Spleen (tissue), 11 donors: ENCODE results near the gene HGFAC. TPM values are rescaled to one million over a fixed set of nuclear protein-coding genes. Genes with fewer than 3 reads are reported as not detected.

Experiments used
- DNase-seq: peaks from one replicate; pipeline ENCODE4 v3.0.0-alpha.2; 2020
- H3K27ac ChIP-seq, 8 donors: fragments of 200-600 bp; sonication (generic) in 7 of 8; 1 replicate in 4 of 8; 2 replicates in 4 of 8; pipeline versions ENCODE4 v1.5.0 to v1.8.0; 2016 to 2021; ENCODE audit warnings: inconsistent platforms in 4 of 8, mild to moderate bottlenecking in 4 of 8, moderate library complexity in 1 of 8
- H3K27me3 ChIP-seq, 7 donors: fragments of 200-600 bp; sonication (generic) in 6 of 7; replicated peaks in 1 of 7; 1 replicate in 4 of 7; 2 replicates in 3 of 7; pipeline versions ENCODE4 v1.5.0 to v1.8.0; 2016 to 2021; ENCODE audit warnings: inconsistent platforms in 3 of 7, mild to moderate bottlenecking in 1 of 7
- H3K36me3 ChIP-seq, 6 donors: fragments of 200-600 bp; sonication (generic) in 5 of 6; 1 replicate in 4 of 6; 2 replicates in 2 of 6; pipeline versions ENCODE4 v1.5.0 to v1.8.0; 2016 to 2021; ENCODE audit warnings: inconsistent platforms in 2 of 6
- H3K4me1 ChIP-seq, 6 donors: fragments of 200-600 bp; sonication (generic) in 5 of 6; 1 replicate in 3 of 6; 2 replicates in 3 of 6; pipeline versions ENCODE4 v1.5.0 to v1.8.0; 2016 to 2021; ENCODE audit warnings: inconsistent platforms in 3 of 6
- H3K4me3 ChIP-seq, 8 donors: fragments of 200-600 bp; sonication (generic) in 7 of 8; 1 replicate in 4 of 8; 2 replicates in 4 of 8; pipeline versions ENCODE4 v1.5.0 to v1.8.0; 2016 to 2021; ENCODE audit warnings: inconsistent platforms in 4 of 8, mild to moderate bottlenecking in 4 of 8, moderate library complexity in 2 of 8
- H3K9me3 ChIP-seq, 8 donors: fragments of 200-600 bp; sonication (generic) in 7 of 8; 1 replicate in 4 of 8; 2 replicates in 4 of 8; pipeline versions ENCODE4 v1.5.0 to v1.8.0; 2016 to 2021; ENCODE audit warnings: inconsistent platforms in 4 of 8
- POLR2A ChIP-seq, 3 donors: fragments of 450-650 bp; IDR thresholded peaks; one replicate each; pipeline ENCODE4 v1.5.1; 2017; ENCODE audit warnings: antibody characterized with exemption in 3 of 3, mild to moderate bottlenecking in 1 of 3
- POLR2AphosphoS5 ChIP-seq, 3 donors: sonication (generic); formaldehyde crosslinking; IDR thresholded peaks; one replicate each; pipeline ENCODE4 v1.5.1; 2017; ENCODE audit warnings: antibody characterized with exemption in 3 of 3
- WGBS, 5 donors: extraction: QIAGEN DNeasy Blood & Tissue Kit in 3 of 5; methylation state at CpG; one replicate each; pipeline versions ENCODE4 v1.1.5 to v1.1.7; 2013 to 2018; 5-methylcytosine and 5-hydroxymethylcytosine counted together
- intact Hi-C: fragments of 100-400 bp; cut with DNase I; formaldehyde crosslinking; loops from one replicate; pipeline ENCODE4 v1.15.0; 2023; ENCODE audit warnings: low total_unique reads
- polyA plus RNA-seq, 3 donors: library from polyadenylated mRNA; stranded (reverse); fragments of 200-250 nt; gene quantifications; one replicate each; pipeline ENCODE4 v1.2.1, GENCODE V29; 2013
- total RNA-seq, 7 donors: library from RNA; depleted of rRNA in 3 of 7; stranded (reverse); fragments of >200 nt in 3 of 7; fragmentation: NEBNext Ultra II Directional in 4 of 7; extraction: Animal tissue kit (Norgen Biotek cat#: 25700) in 4 of 7; gene quantifications; one replicate each; pipeline versions ENCODE4 v1.1.0 to v1.2.1, GENCODE V29; 2016 to 2021
- TF ChIP-seq, protein P1 (sequence below), 11 experiments: fragments of 200-600 bp in 7 of 11; fragments of 450-650 bp in 4 of 11; sonication (generic) in 4 of 11; IDR thresholded peaks in 8 of 11; conservative IDR thresholded peaks in 3 of 11; 1 replicate in 7 of 11; 2 replicates in 4 of 11; pipeline versions ENCODE4 v1.4.0 to v1.8.0; 2016 to 2021; ENCODE audit warnings: antibody characterized with exemption in 11 of 11, inconsistent platforms in 4 of 11, mild to moderate bottlenecking in 1 of 11
- donor health status: healthy with polysubstance abuse.
- donor health status: DM: no; HTN: no; CAD: no; lungs with moderate emphysema.
- donor health status: DM: no; HTN: no; CAD: no.
- donor health status: Bipolar disorder and iron deficiency.
- donor health status: healthy.
- donor health status: DM: no; HTN: no; CAD: no.
- donor health status: DM: yes; HTN: yes; CAD: no.

Gene HGFAC
- total and polyA plus RNA-seq, 10 donors: 0.11 to 0.47 (median 0.32) TPM; not detected in 5

DNA sequence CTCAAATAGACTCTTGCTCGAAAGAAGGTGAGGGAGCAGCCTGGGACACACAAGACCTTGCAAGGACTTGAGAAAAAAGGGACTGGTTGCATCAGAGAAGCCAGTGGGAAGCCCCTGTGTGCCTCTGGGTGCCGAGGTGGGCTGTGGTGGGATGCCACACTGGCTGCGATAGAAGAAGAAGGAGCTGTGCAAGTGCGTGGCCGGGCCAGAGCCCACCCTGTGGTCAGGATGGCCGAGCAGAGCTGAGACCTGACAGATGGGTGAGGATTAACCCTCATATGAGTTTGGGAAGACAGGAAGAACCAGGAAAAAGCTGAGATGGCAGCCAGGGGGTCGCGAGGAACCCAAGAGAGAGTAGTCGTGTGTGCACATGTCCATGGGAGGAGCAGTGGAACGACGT is 44.6 kb upstream of the HGFAC start:
- 92 to 97% (median 94%) methylated on average over 11 of the region's 11 CpGs for WGBS, 5 donors
- no peak overlapping the region for H3K27ac ChIP-seq
- TF ChIP-seq POLR2A (IDR thresholded peaks at IDR 0.05) (no peak), POLR2AphosphoS5 (IDR thresholded peaks at IDR 0.05) (no peak)
- TF ChIP-seq, protein P1, sequence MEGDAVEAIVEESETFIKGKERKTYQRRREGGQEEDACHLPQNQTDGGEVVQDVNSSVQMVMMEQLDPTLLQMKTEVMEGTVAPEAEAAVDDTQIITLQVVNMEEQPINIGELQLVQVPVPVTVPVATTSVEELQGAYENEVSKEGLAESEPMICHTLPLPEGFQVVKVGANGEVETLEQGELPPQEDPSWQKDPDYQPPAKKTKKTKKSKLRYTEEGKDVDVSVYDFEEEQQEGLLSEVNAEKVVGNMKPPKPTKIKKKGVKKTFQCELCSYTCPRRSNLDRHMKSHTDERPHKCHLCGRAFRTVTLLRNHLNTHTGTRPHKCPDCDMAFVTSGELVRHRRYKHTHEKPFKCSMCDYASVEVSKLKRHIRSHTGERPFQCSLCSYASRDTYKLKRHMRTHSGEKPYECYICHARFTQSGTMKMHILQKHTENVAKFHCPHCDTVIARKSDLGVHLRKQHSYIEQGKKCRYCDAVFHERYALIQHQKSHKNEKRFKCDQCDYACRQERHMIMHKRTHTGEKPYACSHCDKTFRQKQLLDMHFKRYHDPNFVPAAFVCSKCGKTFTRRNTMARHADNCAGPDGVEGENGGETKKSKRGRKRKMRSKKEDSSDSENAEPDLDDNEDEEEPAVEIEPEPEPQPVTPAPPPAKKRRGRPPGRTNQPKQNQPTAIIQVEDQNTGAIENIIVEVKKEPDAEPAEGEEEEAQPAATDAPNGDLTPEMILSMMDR (IDR thresholded peaks at IDR 0.05 in 8 of 11, conservative IDR thresholded peaks at IDR 0.05 in 3 of 11): no peak
- intact Hi-C loops: no loop called here
- H3K36me3 ChIP-seq: no peaks in the 10 kb centered on the region
- peaks cover 0 to 9% (median 2%) of the 10 kb centered on the region in 8 donors for H3K9me3 ChIP-seq
- peaks cover 0 to 16% (median 4%) of the 10 kb centered on the region in 6 donors for H3K4me1 ChIP-seq
- H3K4me3 ChIP-seq: no peak overlapping the region
- no peaks in the 10 kb centered on the region for H3K27me3 ChIP-seq
- no peak for DNase-seq

DNA sequence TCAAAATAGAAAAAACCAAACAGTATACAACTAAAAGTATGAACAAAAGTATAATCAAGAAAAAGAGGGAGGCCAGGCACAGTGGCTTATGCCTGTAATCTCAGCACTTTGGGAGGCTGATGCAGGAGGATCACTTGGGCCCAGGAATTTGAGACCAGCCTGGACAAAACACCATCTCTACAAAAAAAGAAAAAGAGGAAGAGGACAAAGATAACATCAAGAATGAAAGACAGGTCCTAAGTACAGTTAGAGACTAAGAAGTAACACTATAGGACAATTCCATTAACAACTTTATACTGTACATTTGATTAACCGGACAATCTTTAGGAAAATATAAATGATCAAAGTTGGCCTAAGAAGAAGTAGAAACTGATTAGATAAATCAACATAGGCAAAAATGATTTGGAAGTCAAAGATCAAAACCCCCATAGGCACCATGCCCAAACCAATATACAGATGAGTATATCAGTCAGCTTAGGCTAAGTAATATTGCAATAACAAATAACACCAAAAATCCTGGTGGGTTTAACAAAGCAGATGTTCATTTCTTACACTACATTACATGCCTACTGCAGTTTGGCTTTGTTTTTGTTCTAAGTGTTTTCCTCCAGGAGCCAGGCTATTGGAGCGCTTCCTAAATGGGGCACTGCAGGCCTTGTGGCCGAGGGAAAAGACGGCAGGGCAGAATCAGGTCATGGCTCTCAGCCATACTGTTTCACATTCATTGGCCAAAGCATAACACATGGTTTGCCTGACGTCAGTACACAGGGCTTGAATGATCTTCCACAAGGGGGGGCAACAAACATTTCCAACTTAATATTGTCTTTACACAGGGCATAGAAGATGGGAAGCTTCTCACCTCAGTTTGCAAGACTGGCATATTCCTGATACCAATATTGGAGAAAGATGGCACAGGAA is 42.2 kb upstream of the HGFAC start:
- Histone ChIP-seq H3K36me3 (no peaks in the 10 kb centered on the region), H3K9me3 (peaks cover 0 to 10% (median 2%) of the 10 kb centered on the region in 8 donors), H3K4me1 (peaks cover 0 to 17% (median 4%) of the 10 kb centered on the region in 6 donors), H3K27me3 (no peaks in the 10 kb centered on the region), H3K27ac (no peak overlapping the region), H3K4me3 (no peak overlapping the region)
- intact Hi-C loops: no loop called here
- TF ChIP-seq, protein P1 (IDR thresholded peaks at IDR 0.05 in 8 of 11, conservative IDR thresholded peaks at IDR 0.05 in 3 of 11): no peak
- TF ChIP-seq POLR2AphosphoS5 (IDR thresholded peaks at IDR 0.05): no peak
- no peak for TF ChIP-seq POLR2A (IDR thresholded peaks at IDR 0.05)
- WGBS, 5 donors: 70 to 73% (median 70%) methylated on average over 5 of the region's 5 CpGs
- no peak for DNase-seq

DNA sequence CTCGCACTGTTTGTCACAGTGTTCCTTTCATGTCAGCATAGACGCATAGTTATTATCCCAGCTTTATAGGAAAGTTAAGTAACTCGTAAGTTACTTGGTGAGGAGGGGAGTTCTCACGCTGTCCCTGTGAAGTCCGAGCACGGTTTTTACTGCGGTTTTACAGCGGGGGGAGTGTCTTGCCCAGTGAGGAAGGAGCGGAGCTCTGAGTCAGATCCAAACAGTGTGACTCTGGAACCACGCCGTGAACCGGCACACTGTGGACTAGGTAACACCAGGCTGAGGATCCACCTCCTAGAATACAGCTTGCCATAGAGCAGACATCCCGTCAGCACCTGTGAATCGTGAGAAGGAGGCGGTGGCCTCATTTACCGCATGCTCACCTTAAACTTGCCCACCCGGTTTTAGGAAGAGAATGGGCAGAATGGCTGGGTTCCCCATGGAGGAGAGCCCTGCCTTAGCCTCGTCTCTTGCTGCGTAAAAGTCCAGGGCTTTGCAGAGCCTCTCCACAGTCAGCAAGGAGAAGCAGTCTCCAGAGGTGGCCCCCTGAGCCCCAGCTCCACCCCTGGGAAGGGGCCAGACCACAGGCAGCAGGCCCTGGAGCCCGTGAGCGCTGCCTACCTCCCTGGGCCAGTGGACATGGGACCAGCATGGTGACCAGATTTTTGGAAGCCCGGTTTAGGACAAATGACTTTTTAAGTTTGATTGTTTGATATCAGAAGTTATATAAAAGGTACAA is 40.2 kb upstream of the HGFAC start:
- no peak overlapping the region for H3K4me3 ChIP-seq
- H3K27ac ChIP-seq: no peak overlapping the region
- WGBS, 5 donors: 93 to 97% (median 94%) methylated on average over 22 of the region's 22 CpGs
- intact Hi-C loops: no loop called here
- TF ChIP-seq POLR2AphosphoS5 (IDR thresholded peaks at IDR 0.05) (no peak), POLR2A (IDR thresholded peaks at IDR 0.05) (no peak)
- TF ChIP-seq, protein P1 (IDR thresholded peaks at IDR 0.05 in 8 of 11, conservative IDR thresholded peaks at IDR 0.05 in 3 of 11): no peak
- no peaks in the 10 kb centered on the region for H3K27me3 ChIP-seq
- H3K9me3 ChIP-seq: peaks cover 0 to 5% (median 0%) of the 10 kb centered on the region in 8 donors
- H3K4me1 ChIP-seq: peaks cover 0 to 17% (median 4%) of the 10 kb centered on the region in 6 donors
- DNase-seq: peak; percentile 63
- no peaks in the 10 kb centered on the region for H3K36me3 ChIP-seq
